ENCODE measurements around the gene ZNF672. TPM values are rescaled to one million over a fixed set of nuclear protein-coding genes. Genes with fewer than 3 reads are reported as not detected.

ZNF672 gene
- total and polyA plus RNA-seq, 3 donors from 2014 or later, result 28.4 to 65.0 (median 57.3) TPM

DNA sequence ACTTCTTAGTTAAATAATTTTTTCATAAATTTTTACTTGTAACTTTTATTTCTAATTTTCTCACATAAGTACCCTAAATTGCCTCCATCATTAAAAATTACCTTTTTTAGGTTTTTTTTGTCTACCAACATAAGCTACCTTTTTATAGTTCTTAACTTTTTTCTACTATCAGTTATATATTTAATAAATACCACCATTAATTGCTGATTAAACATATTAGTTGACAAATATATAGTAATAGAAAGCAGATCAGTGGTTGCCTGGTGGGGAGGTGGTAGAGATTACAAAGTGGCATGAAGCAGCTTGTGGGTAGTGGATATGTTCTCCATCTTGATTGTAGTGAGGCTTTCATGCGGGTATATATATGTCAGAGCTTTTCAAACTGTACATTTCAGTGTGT lies 6.2 kb upstream of the ZNF672 start:
- 84 to 90% methylated on average over 1 of the region's 1 CpG for WGBS, 2 donors

GRCh38 chr1:248834343-248834940 lies 3.6 kb upstream of the ZNF672 start:
- no peak for DNase-seq
- Histone ChIP-seq H3K27me3 (no peaks in the 10 kb centered on the region), H3K9me3 (no peaks in the 10 kb centered on the region), H3K36me3 (ENCODE audit: low read depth, missing control alignments) (no peaks in the 10 kb centered on the region), H3K27ac (no peak overlapping the region), H3K4me3 (no peak overlapping the region), H3K4me1 (peaks cover 8% of the 10 kb centered on the region)
- intact Hi-C loops (cut with DNase I; ENCODE audit: low total_unique reads), result no loop called here
- TF ChIP-seq CTCF (IDR thresholded peaks at IDR 0.05) (no peak), POLR2A (IDR thresholded peaks at IDR 0.05) (no peak)
- 65 to 72% methylated on average over 7 of the region's 7 CpGs for WGBS, 2 donors

More for the DNA sequence above, 6.2 kb upstream of the ZNF672 start:
- Histone ChIP-seq H3K9me3 (no peaks in the 10 kb centered on the region), H3K27me3 (no peaks in the 10 kb centered on the region), H3K4me1 (no peaks in the 10 kb centered on the region), H3K27ac (no peak overlapping the region), H3K36me3 (ENCODE audit: low read depth, missing control alignments) (no peaks in the 10 kb centered on the region), H3K4me3 (no peak overlapping the region)
- intact Hi-C loops (cut with DNase I; ENCODE audit: low total_unique reads), result no loop called here
- TF ChIP-seq POLR2A (IDR thresholded peaks at IDR 0.05) (no peak), CTCF (IDR thresholded peaks at IDR 0.05) (no peak)
- DNase-seq, result no peak

- intact Hi-C loops (cut with DNase I; ENCODE audit: low total_unique reads), result no loop called here
- DNase-seq, result no peak
- 34 to 41% methylated on average over 11 of the region's 11 CpGs for WGBS, 2 donors
These were observed 811 bp upstream of the ZNF672 start for GRCh38 chr1:248837045-248837780.

GRCh38 chr1:248838357-248839167 lies 538 bp downstream of the ZNF672 start:
- no peak for TF ChIP-seq CTCF (IDR thresholded peaks at IDR 0.05)
- no peak for TF ChIP-seq POLR2A (IDR thresholded peaks at IDR 0.05)
- H3K27ac ChIP-seq, result peak overlapping the region; percentile 99
- peak overlapping the region; percentile 86 to 97 for H3K4me3 ChIP-seq
- intact Hi-C loops (cut with DNase I; ENCODE audit: low total_unique reads), result no loop called here
- no peaks in the 10 kb centered on the region for H3K9me3 ChIP-seq
- no peaks in the 10 kb centered on the region for H3K36me3 ChIP-seq (ENCODE audit: low read depth, missing control alignments)
- peaks cover 27% of the 10 kb centered on the region for H3K4me1 ChIP-seq
- peak; percentile 95 for DNase-seq
- 0% methylated on average over 4 to 79 of the region's 82 CpGs for WGBS, 2 donors
- no peaks in the 10 kb centered on the region for H3K27me3 ChIP-seq

More at GRCh38 chr1:248837045-248837780, 811 bp upstream of the ZNF672 start:
- no peak for TF ChIP-seq CTCF (IDR thresholded peaks at IDR 0.05)
- TF ChIP-seq POLR2A (IDR thresholded peaks at IDR 0.05), result no peak
- Histone ChIP-seq H3K36me3 (ENCODE audit: low read depth, missing control alignments) (no peaks in the 10 kb centered on the region), H3K27me3 (no peaks in the 10 kb centered on the region), H3K4me1 (peaks cover 20% of the 10 kb centered on the region), H3K27ac (peak overlapping the region; percentile 99), H3K4me3 (peak overlapping the region; percentile 86 to 97), H3K9me3 (no peaks in the 10 kb centered on the region)

Measured in testis (tissue), 3 donors.